OCI-LY3 (cell line): ENCODE measurements around the gene FRMD4A.

ENCODE experiments used
- CTCF ChIP-seq: fragments of 200-600, 300-600 bp; sonication (generic); IDR thresholded peaks from 2 replicates; pipeline ENCODE4 v1.5.1; 2014; ENCODE audit warnings: antibody characterized with exemption, low read length, low read depth
- EZH2phosphoT487 ChIP-seq: fragments of 200-600 bp; shearing (Covaris generic); IDR thresholded peaks from 2 replicates; pipeline ENCODE4 v1.6.1; 2018; ENCODE audit warnings: antibody characterized with exemption, mixed run types, low read depth

DNA sequence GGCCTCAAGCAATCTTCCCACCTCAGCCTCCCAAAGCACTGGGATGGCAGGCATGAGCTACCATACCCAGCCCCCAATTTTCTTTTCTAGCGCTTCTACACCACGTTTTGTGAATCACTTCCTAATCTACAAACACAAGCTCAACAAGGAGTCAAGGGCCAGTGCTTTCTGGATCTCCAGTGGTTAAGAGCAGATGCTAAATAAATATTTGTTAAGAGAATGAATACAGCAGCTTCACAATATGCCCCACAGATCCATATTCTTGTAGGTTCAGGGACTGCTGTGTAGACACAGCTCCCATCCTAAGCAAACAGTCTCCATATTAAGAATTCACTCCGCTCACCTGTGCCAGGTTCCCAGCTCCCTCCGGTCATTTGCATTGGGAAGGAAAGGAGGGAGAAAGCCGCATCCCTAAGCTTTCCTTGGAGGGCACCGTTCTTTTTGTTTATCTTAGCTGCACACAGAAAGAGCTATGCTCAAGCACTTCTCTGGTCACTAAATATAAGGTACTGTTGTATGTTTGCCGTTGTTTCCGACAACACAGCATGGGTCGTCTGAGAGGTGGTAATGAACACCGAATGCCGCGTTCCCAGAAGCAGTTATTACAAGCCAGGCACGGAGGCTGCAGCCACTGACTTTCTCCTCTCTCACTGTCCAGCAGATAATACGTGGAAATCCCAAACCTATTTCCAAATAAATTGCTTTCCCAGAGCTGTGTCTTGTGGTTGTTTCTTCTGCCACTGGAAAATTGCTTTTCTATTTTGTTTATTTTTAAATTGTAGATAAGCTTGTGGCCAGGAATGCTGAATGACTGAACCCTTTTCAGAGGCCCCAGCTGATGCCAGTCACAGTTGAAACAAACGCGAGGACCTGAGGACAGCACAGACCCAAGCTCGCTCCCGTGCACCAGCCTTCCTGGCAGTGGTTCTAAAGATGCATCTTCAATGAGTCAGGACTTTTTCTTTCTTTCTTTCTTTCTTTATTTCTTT is 526.9 kb downstream of the FRMD4A start:
- TF ChIP-seq CTCF (no peak), EZH2phosphoT487 (no peak)
